HepG2 (cell line): ENCODE measurements around the gene ACSS2. TPM values are rescaled to one million over a fixed set of nuclear protein-coding genes. Genes with fewer than 3 reads are reported as not detected.

ENCODE experiments used
- BCLAF1 ChIP-seq: fragments of 450-650 bp; IDR thresholded peaks from 2 replicates; pipeline ENCODE4 v1.6.1; 2017; ENCODE audit warnings: mild to moderate bottlenecking
- BRCA1 ChIP-seq: sonication (generic); formaldehyde crosslinking; IDR thresholded peaks from 2 replicates; pipeline ENCODE4 v1.4.0; 2020; ENCODE audit warnings: missing genetic modification reagents
- CREB1 ChIP-seq, 2 experiments: fragments of 450-650 bp in 1 of 2; IDR thresholded peaks; 2 replicates each; pipeline ENCODE4 v1.6.1; 2016 to 2017; ENCODE audit warnings: control low read depth in 1 of 2, mild to moderate bottlenecking in 1 of 2, missing compliant biosample characterization in 1 of 2, missing genetic modification characterization in 1 of 2
- HNF4A ChIP-seq: sonication (generic); formaldehyde crosslinking; IDR thresholded peaks from 2 replicates; pipeline ENCODE4 v1.4.0; 2020; ENCODE audit warnings: missing genetic modification reagents
- NFYB ChIP-seq: sonication (generic); formaldehyde crosslinking; IDR thresholded peaks from 2 replicates; pipeline ENCODE4 v1.4.0; 2020; ENCODE audit warnings: missing genetic modification reagents
- RXRB ChIP-seq: IDR thresholded peaks from 2 replicates; pipeline ENCODE4 v1.6.1; 2016; ENCODE audit warnings: borderline replicate concordance, missing genetic modification reagents, missing compliant biosample characterization
- SMAD9 ChIP-seq: sonication (generic); formaldehyde crosslinking; IDR thresholded peaks from 2 replicates; pipeline ENCODE4 v1.5.1; 2020; ENCODE audit warnings: mild to moderate bottlenecking, missing genetic modification reagents
- SNRNP70 ChIP-seq: fragments of 200-400 bp; formaldehyde crosslinking; IDR thresholded peaks from 2 replicates; pipeline ENCODE4 v1.6.1; 2017; ENCODE audit warnings: mild to moderate bottlenecking, low read depth, low read length, moderate library complexity
- SP2 ChIP-seq: sonication (generic); formaldehyde crosslinking; IDR thresholded peaks from 2 replicates; pipeline ENCODE4 v1.5.1; 2020; ENCODE audit warnings: mild to moderate bottlenecking, missing genetic modification reagents
- SYNCRIP ChIP-seq: fragments of 200-400 bp; formaldehyde crosslinking; IDR thresholded peaks from 2 replicates; pipeline ENCODE4 v1.6.1; 2018; ENCODE audit warnings: mild to moderate bottlenecking, low read depth, low read length; ENCODE audit not compliant: insufficient read depth
- ZBTB20 ChIP-seq: sonication (generic); formaldehyde crosslinking; IDR thresholded peaks from 2 replicates; pipeline ENCODE4 v1.8.1; 2023; ENCODE audit warnings: missing genetic modification reagents, low read depth, mild to moderate bottlenecking, borderline replicate concordance
- ZBTB4 ChIP-seq: sonication (generic); formaldehyde crosslinking; IDR thresholded peaks from 2 replicates; pipeline ENCODE4 v1.4.0; 2020; ENCODE audit warnings: missing genetic modification reagents, mild to moderate bottlenecking, borderline replicate concordance
- ZNF3 ChIP-seq: IDR thresholded peaks from 2 replicates; pipeline ENCODE4 v1.7.0; 2017; ENCODE audit warnings: inconsistent platforms
- ZNF703 ChIP-seq: sonication (generic); formaldehyde crosslinking; IDR thresholded peaks from 2 replicates; pipeline ENCODE4 v1.5.1; 2020; ENCODE audit warnings: missing genetic modification reagents, mild to moderate bottlenecking, moderate library complexity, borderline replicate concordance
- ZNF781 ChIP-seq: sonication (generic); formaldehyde crosslinking; IDR thresholded peaks from 2 replicates; pipeline ENCODE4 v1.5.1; 2020; ENCODE audit warnings: borderline replicate concordance, mild to moderate bottlenecking, missing genetic modification reagents; ENCODE audit errors: not compliant biosample characterization
- ZNF782 ChIP-seq: sonication (generic); formaldehyde crosslinking; IDR thresholded peaks from 2 replicates; pipeline ENCODE4 v1.4.0; 2020; ENCODE audit warnings: missing genetic modification reagents, mild to moderate bottlenecking, borderline replicate concordance
- polyA plus RNA-seq, 8 experiments: library from polyadenylated mRNA; depleted of rRNA in 3 of 8; stranded (reverse) in 7 of 8; unstranded in 1 of 8; fragments of >200 nt; fragmentation: Illumina TruSeq in 4 of 8; extraction: Trizol in 4 of 8; gene quantifications; 2 replicates each; pipeline versions ENCODE4 v1.2.1 to v1.2.3, GENCODE V29; 2011 to 2016; ENCODE audit warnings: low read depth in 4 of 8, missing spikeins in 1 of 8, mixed read lengths in 1 of 8; ENCODE audit not compliant: insufficient read depth in 1 of 8
- total RNA-seq, 5 experiments: library from RNA; depleted of rRNA; stranded (reverse); fragments of >200 nt; fragmentation: Illumina TruSeq; extraction: Trizol; gene quantifications; 2 replicates each; pipeline ENCODE4 v1.2.3, GENCODE V29; 2016; ENCODE audit warnings: low read depth in 1 of 5
- TF ChIP-seq, protein P1 (sequence below), 2 experiments: IDR thresholded peaks; 2 replicates each; pipeline ENCODE4 v1.6.1; 2011 to 2012; ENCODE audit warnings: low read length in 2 of 2, borderline replicate concordance in 1 of 2, low read depth in 1 of 2, mild to moderate bottlenecking in 1 of 2, moderate library complexity in 1 of 2
- TF ChIP-seq, protein P2 (sequence below): sonication (generic); formaldehyde crosslinking; IDR thresholded peaks from 2 replicates; pipeline ENCODE4 v1.4.0; 2020; ENCODE audit warnings: missing genetic modification reagents

Gene ACSS2
- total and polyA plus RNA-seq, 2 of the 13 experiments (the other 11 are each of a cell fraction or from before 2014, with no cell fraction given), result 72.8 to 89.7 TPM

- TF ChIP-seq SYNCRIP (no peak), CREB1 (IDR thresholded peaks at IDR 0.05) (no peak), CREB1 (CRISPR knock-in tag; IDR thresholded peaks at IDR 0.05) (no peak), BCLAF1 (no peak), SNRNP70 (no peak), BRCA1 (CRISPR knock-in tag) (0 out of 2 replicates have a peak, but pooled peaks have one; percentile 35), ZNF3 (CRISPR knock-in tag) (no peak; the same call in 1 of the 2 replicates), ZBTB4 (CRISPR knock-in tag) (no peak), ZNF703 (CRISPR knock-in tag) (no peak), HNF4A (CRISPR knock-in tag) (no peak), RXRB (CRISPR knock-in tag) (peak; percentile 60; the same call in 1 of the 2 replicates), ZNF782 (CRISPR knock-in tag) (no peak; the same call in 1 of the 2 replicates), SP2 (CRISPR knock-in tag) (no peak), NFYB (CRISPR knock-in tag) (no peak), ZBTB20 (CRISPR knock-in tag) (no peak), SMAD9 (CRISPR knock-in tag) (peak; percentile 95), ZNF781 (CRISPR knock-in tag) (no peak)
- TF ChIP-seq, protein P1, sequence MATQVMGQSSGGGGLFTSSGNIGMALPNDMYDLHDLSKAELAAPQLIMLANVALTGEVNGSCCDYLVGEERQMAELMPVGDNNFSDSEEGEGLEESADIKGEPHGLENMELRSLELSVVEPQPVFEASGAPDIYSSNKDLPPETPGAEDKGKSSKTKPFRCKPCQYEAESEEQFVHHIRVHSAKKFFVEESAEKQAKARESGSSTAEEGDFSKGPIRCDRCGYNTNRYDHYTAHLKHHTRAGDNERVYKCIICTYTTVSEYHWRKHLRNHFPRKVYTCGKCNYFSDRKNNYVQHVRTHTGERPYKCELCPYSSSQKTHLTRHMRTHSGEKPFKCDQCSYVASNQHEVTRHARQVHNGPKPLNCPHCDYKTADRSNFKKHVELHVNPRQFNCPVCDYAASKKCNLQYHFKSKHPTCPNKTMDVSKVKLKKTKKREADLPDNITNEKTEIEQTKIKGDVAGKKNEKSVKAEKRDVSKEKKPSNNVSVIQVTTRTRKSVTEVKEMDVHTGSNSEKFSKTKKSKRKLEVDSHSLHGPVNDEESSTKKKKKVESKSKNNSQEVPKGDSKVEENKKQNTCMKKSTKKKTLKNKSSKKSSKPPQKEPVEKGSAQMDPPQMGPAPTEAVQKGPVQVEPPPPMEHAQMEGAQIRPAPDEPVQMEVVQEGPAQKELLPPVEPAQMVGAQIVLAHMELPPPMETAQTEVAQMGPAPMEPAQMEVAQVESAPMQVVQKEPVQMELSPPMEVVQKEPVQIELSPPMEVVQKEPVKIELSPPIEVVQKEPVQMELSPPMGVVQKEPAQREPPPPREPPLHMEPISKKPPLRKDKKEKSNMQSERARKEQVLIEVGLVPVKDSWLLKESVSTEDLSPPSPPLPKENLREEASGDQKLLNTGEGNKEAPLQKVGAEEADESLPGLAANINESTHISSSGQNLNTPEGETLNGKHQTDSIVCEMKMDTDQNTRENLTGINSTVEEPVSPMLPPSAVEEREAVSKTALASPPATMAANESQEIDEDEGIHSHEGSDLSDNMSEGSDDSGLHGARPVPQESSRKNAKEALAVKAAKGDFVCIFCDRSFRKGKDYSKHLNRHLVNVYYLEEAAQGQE (IDR thresholded peaks at IDR 0.05; ENCODE audit: borderline replicate concordance in 1 of 2, low read depth in 1 of 2, low read length in 2 of 2), result no peak
- TF ChIP-seq, protein P2, sequence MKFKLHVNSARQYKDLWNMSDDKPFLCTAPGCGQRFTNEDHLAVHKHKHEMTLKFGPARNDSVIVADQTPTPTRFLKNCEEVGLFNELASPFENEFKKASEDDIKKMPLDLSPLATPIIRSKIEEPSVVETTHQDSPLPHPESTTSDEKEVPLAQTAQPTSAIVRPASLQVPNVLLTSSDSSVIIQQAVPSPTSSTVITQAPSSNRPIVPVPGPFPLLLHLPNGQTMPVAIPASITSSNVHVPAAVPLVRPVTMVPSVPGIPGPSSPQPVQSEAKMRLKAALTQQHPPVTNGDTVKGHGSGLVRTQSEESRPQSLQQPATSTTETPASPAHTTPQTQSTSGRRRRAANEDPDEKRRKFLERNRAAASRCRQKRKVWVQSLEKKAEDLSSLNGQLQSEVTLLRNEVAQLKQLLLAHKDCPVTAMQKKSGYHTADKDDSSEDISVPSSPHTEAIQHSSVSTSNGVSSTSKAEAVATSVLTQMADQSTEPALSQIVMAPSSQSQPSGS, result no peak
Measured at GRCh38 chr20:34874094-34874654, 2.2 kb upstream of the ACSS2 start (continued).
